Measurements from ENCODE around the gene TRIO.

Gene TRIO

DNA sequence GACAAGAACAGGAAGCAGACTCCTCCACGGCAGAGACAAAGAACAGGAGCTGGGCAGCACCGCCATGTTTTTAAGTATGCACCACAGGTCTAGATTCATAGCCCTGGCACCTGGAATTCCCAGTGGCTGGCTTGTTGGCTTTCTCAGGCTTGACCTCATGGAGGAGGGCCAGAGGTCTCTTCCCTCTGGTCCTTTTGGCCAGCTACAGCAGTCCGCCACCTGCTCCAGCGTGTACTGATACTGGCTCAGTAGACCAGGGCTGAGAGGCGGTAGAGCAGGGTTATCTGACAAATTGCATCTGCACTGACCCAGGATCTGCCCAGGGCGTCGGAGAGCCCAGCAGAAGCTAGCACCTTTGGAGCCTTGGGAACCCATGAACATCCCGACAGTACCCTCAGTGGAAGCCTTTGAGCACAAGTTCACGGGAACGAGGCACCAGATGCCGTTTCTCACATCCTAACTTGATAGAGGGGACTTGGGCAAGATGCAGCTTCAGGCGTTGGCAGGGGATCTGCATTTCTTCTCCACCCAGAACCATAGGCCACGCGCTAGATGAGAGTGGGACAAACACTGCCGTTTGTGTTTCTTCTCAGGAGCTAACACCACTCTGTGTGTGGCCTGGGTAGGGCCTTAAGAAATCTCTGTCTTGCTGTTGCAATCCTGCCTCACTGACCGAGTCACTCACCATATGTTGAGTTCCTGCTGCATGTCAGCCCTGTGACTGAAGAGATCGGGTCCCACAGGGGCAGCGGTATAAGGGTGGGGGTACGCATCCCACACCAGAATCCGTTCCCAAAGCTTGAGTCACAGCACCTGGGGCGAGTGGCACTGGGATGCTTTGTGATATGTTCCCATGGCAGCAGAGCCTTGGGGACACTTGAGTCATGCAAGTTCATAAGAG lies 348.1 kb downstream of the TRIO start:
- TF ChIP-seq, protein P1, sequence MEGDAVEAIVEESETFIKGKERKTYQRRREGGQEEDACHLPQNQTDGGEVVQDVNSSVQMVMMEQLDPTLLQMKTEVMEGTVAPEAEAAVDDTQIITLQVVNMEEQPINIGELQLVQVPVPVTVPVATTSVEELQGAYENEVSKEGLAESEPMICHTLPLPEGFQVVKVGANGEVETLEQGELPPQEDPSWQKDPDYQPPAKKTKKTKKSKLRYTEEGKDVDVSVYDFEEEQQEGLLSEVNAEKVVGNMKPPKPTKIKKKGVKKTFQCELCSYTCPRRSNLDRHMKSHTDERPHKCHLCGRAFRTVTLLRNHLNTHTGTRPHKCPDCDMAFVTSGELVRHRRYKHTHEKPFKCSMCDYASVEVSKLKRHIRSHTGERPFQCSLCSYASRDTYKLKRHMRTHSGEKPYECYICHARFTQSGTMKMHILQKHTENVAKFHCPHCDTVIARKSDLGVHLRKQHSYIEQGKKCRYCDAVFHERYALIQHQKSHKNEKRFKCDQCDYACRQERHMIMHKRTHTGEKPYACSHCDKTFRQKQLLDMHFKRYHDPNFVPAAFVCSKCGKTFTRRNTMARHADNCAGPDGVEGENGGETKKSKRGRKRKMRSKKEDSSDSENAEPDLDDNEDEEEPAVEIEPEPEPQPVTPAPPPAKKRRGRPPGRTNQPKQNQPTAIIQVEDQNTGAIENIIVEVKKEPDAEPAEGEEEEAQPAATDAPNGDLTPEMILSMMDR (IDR thresholded peaks at IDR 0.05; ENCODE audit: insufficient read depth, low read length, poor library complexity, severe bottlenecking) = no peak
- no peak for TF ChIP-seq EZH2phosphoT487 (conservative IDR thresholded peaks at IDR 0.05; ENCODE audit: low read length)
- Histone ChIP-seq H3K9ac (ENCODE audit: low read length) (no peak overlapping the region), H3K9me3 (ENCODE audit: insufficient read depth, low read length) (no peaks in the 10 kb centered on the region), H4K20me1 (ENCODE audit: low read depth, low read length) (no peaks in the 10 kb centered on the region), H3K4me3 (ENCODE audit: insufficient read depth, low read length, poor library complexity, severe bottlenecking) (no peak overlapping the region), H3K36me3 (ENCODE audit: low read length) (no peaks in the 10 kb centered on the region), H3K9me2 (replicated peaks; ENCODE audit: insufficient read depth, low read length) (no peaks in the 10 kb centered on the region), H2AFZ (ENCODE audit: low read depth, low read length, severe bottlenecking) (no peak overlapping the region), H3K27ac (ENCODE audit: low read depth, low read length) (no peak overlapping the region), H3K4me2 (ENCODE audit: low read depth, low read length, poor library complexity, severe bottlenecking) (no peak overlapping the region), H3K79me2 (ENCODE audit: insufficient read depth, low read length) (no peaks in the 10 kb centered on the region), H3K27me3 (ENCODE audit: low read length) (no peaks in the 10 kb centered on the region), H3F3A (ENCODE audit: insufficient read depth) (no peaks in the 10 kb centered on the region)

DNA sequence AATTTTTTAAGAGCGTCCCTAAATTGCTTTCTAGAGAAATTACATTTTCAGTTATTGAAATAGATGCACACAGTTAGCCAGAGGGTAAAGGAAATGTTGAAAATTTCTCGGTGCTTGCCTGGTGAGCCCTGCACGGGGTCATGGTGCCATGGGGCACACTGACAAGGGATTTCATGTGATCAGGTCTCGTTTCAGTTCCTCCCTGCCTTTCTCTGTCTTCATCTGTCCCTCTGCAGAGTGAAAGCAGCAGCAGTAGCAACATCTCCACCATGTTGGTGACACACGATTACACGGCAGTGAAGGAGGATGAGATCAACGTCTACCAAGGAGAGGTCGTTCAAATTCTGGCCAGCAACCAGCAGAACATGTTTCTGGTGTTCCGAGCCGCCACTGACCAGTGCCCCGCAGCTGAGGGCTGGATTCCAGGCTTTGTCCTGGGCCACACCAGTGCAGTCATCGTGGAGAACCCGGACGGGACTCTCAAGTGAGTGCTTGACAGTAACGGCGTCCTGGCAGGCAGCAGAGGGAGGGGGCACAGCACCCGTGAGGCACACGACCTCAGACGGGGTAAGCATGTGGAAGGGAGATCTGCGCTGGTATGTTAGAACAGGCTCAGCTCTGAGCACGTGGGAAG lies 349.3 kb downstream of the TRIO start:
- no peaks in the 10 kb centered on the region for H3K9me3 ChIP-seq (ENCODE audit: insufficient read depth, low read length)
- H3K4me2 ChIP-seq (ENCODE audit: low read depth, low read length, poor library complexity, severe bottlenecking) = no peak overlapping the region
- no peak overlapping the region for H3K9ac ChIP-seq (ENCODE audit: low read length)
- no peaks in the 10 kb centered on the region for H3K79me2 ChIP-seq (ENCODE audit: insufficient read depth, low read length)
- no peaks in the 10 kb centered on the region for H3F3A ChIP-seq (ENCODE audit: insufficient read depth)
- TF ChIP-seq, protein P1 (IDR thresholded peaks at IDR 0.05; ENCODE audit: insufficient read depth, low read length, poor library complexity, severe bottlenecking) = no peak
- TF ChIP-seq EZH2phosphoT487 (conservative IDR thresholded peaks at IDR 0.05; ENCODE audit: low read length) = no peak
- no peaks in the 10 kb centered on the region for H4K20me1 ChIP-seq (ENCODE audit: low read depth, low read length)
- no peak overlapping the region for H3K4me3 ChIP-seq (ENCODE audit: insufficient read depth, low read length, poor library complexity, severe bottlenecking)
- H2AFZ ChIP-seq (ENCODE audit: low read depth, low read length, severe bottlenecking) = no peak overlapping the region
- no peaks in the 10 kb centered on the region for H3K27me3 ChIP-seq (ENCODE audit: low read length)
- no peaks in the 10 kb centered on the region for H3K9me2 ChIP-seq (replicated peaks; ENCODE audit: insufficient read depth, low read length)
- no peak overlapping the region for H3K27ac ChIP-seq (ENCODE audit: low read depth, low read length)
- no peaks in the 10 kb centered on the region for H3K36me3 ChIP-seq (ENCODE audit: low read length)

DNA sequence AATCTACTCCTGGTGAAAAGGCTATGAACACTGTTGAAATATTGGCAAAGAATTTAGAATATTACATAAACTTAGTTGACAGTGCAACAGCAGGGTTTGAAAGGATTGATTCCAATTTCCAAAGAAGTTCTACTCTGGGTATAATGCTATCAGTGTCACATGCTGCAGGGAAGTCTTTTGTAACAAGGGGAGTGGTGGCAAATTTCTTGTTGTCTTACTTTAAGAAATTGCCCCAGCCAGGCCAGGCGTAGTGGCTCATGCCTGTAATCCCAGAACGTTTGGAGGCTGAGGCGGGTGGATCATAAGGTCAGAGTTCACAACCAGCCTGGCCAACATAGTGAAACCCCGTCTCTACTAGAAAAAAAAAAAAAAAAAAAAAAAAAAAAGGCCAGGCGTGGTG lies 352.2 kb downstream of the TRIO start:
- TF ChIP-seq EZH2phosphoT487 (conservative IDR thresholded peaks at IDR 0.05; ENCODE audit: low read length) = no peak
- TF ChIP-seq, protein P1 (IDR thresholded peaks at IDR 0.05; ENCODE audit: insufficient read depth, low read length, poor library complexity, severe bottlenecking) = no peak
- no peaks in the 10 kb centered on the region for H3K36me3 ChIP-seq (ENCODE audit: low read length)
- H3K9ac ChIP-seq (ENCODE audit: low read length) = no peak overlapping the region
- H3K9me2 ChIP-seq (replicated peaks; ENCODE audit: insufficient read depth, low read length) = no peaks in the 10 kb centered on the region
- no peak overlapping the region for H2AFZ ChIP-seq (ENCODE audit: low read depth, low read length, severe bottlenecking)
- no peaks in the 10 kb centered on the region for H3K79me2 ChIP-seq (ENCODE audit: insufficient read depth, low read length)
- H3F3A ChIP-seq (ENCODE audit: insufficient read depth) = no peaks in the 10 kb centered on the region
- no peak overlapping the region for H3K27ac ChIP-seq (ENCODE audit: low read depth, low read length)
- H3K9me3 ChIP-seq (ENCODE audit: insufficient read depth, low read length) = no peaks in the 10 kb centered on the region
- H3K4me3 ChIP-seq (ENCODE audit: insufficient read depth, low read length, poor library complexity, severe bottlenecking) = no peak overlapping the region
- no peaks in the 10 kb centered on the region for H3K27me3 ChIP-seq (ENCODE audit: low read length)
- H4K20me1 ChIP-seq (ENCODE audit: low read depth, low read length) = no peaks in the 10 kb centered on the region
- H3K4me2 ChIP-seq (ENCODE audit: low read depth, low read length, poor library complexity, severe bottlenecking) = no peak overlapping the region
